GM21360 (cell line): ENCODE data around the gene CD5L.
A peak's percentile ranks its signal among the peaks of the same experiment; 100 is the strongest.

Experiments used
- ATAC-seq: cut with Tn5 transposase; IDR thresholded peaks from one replicate; pipeline ENCODE4 v1.9.1; 2021; ENCODE audit warnings: mild to moderate bottlenecking, moderate library complexity; ENCODE audit not compliant: unreplicated experiment

The CD5L gene

GRCh38 chr1:157819215-157819614 lies 22.4 kb downstream of the CD5L start:
- no peak for ATAC-seq

DNA sequence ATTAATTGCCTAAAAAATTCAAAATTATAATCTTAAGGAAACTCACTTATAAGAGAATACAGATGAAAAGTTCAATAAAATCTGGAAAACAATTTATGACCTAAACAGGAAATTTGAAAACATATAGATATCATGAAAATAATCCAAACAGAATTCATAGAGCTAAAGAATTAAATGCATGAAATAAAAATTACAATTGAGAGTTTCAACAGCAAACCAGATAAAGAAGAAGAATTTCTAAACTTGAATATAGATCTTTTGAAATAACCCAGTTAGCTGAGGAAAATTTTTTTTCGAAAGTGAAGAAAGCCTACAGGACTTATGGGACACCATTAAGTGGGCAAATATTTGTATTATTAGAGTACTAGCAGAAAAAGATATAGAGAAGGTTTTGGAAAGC lies 28.3 kb downstream of the CD5L start:
- no peak for ATAC-seq

DNA sequence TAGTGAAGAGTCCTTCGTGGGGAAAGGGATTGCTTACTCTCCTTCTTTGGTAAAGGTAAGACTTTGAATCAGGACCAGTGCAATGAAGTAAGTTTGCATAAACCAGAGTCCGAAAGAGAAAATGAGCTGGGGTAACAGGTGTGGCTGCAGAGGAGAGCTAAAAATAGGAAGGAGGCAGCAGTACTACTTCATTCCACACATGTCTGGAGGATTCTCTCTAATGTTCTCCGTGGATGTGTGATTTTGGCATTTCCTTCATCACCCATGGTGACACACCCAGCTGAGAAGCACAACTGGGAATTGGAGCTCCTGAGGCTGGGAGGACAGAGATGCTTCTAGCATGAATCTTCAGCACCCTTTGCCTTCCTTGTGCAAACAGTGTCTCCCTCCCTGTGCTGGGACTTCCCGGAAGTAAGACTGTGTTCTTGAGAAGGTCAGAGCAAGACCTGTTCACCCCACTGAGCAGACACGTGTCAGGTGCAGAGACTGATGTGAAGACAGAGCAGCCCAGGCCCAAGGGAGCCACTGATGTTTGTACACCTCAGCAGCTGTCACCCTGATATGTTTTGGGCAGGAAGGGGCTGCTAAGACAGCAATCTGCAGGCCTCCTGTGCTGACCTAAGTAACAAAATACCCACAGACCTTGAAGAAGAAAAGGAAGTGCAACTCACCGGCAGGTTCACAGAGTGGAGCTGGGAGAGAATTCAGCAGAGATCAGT lies 35.0 kb downstream of the CD5L start:
- ATAC-seq, result peak; percentile 78

DNA sequence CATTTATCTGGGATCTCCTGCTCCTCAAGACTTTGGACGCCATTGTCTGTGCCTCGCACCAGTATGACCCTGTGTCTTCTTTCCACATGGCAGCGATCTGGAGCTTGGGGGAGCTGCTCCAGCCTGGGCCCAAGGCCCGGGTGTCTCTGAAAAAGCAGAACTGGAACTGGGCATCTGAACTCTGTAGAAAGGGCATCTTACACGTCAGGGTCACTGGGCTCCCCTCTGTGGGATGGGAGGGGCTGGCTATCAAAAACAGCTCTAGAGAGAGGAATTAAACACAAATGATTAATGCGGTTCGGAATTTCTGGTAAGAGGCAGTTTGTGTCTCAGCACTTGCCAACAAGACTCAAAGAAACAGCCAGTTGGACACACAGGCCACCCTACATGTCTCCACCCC lies 37.8 kb downstream of the CD5L start:
- ATAC-seq, result no peak

GRCh38 chr1:157799996-157800395 lies 41.6 kb downstream of the CD5L start:
- no peak for ATAC-seq

DNA sequence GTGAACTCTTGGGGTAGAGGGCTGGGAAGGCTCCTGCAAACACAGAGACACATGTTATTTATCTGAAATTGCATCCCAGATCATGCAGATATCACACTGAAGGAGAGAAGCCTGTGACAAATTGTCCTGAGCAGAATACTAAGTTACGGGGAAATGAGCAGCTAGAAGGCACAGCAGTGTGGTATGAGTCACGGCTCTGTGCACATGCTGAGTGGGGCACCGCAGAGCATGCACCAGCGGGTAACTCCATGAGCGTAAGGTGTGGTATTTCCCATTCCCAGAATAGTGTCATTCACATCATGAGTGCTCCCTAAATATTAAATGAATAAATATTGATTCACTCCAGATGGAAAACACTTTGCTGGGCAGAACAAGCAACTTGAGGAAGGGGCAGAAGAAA lies 43.4 kb downstream of the CD5L start:
- ATAC-seq, result no peak

GRCh38 chr1:157785248-157785647 lies 56.4 kb downstream of the CD5L start:
- no peak for ATAC-seq

DNA sequence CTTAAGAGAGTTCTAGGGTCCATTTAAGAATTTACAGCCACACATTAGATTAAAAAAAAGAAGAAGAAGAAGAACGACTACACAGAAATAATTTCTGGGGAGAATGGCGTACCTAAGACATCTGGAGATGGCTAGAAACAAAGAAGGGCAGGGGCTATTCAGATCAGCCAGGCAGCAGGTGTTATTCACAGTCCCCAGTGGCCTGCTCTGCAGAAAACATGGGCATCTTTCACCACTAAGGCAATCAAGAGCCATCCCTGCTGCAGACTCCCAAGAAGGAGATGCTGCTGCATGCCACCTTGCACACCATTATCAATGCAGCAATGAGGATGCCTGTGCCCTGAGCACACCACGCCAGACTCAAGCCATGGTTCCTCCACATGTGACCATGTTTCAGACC lies 56.8 kb downstream of the CD5L start:
- no peak for ATAC-seq

GRCh38 chr1:157782931-157783330 lies 58.7 kb downstream of the CD5L start:
- ATAC-seq, result no peak

GRCh38 chr1:157781048-157781447 lies 60.6 kb downstream of the CD5L start:
- peak; percentile 64 for ATAC-seq
